A673 (cell line): ENCODE measurements around the gene SSUH2.

Source experiments
- CTCF ChIP-seq: fragments of 300-800, 200-600 bp; sonication (generic); conservative IDR thresholded peaks from 2 replicates; pipeline ENCODE4 v1.5.1; 2017; ENCODE audit warnings: low read depth, mild to moderate bottlenecking, antibody characterized with exemption, low read length, moderate library complexity, mixed read lengths
- EZH2 ChIP-seq: fragments of 200-600 bp; sonication (generic); IDR thresholded peaks from 2 replicates; pipeline ENCODE4 v1.6.1; 2017; ENCODE audit warnings: borderline replicate concordance, low read depth, mild to moderate bottlenecking, mixed read lengths, antibody characterized with exemption, low read length; ENCODE audit not compliant: poor library complexity, severe bottlenecking

GRCh38 chr3:8646313-8646938 is 1.8 kb upstream of the SSUH2 start:
- no peak for TF ChIP-seq CTCF
- no peak for TF ChIP-seq EZH2
